Measurements from ENCODE around the gene DRP2.

DNA sequence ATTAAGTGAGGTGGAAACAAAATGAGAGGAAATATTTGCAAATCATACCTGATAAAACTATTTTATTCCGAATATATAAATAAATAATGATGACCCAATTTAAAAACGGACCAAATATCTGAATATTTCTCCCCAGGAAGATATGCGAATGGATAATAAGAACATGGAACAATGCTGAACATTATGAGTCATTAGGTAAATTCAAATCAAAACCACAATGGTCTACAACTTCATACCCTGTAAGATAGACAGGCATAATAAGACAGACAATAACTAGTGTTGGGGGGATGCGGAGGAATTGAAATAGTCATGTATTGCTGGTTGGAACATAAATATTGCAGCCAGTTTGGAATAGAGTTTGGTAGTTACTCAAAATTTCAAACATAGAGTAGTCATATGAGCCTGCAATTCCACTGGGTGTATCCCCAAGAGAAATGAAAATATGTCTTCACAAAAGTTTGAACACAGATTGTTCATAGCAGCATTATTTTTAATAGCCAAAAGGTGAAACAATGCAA, 47.6 kb upstream of the DRP2 start:
- TF ChIP-seq POLR2A (IDR thresholded peaks at IDR 0.05; ENCODE audit: borderline replicate concordance, extremely low read depth, insufficient read depth, insufficient read length) (no peak), EZH2phosphoT487 (IDR thresholded peaks at IDR 0.05; ENCODE audit: borderline replicate concordance) (no peak), EZH2 (IDR thresholded peaks at IDR 0.05) (no peak), CEBPB (IDR thresholded peaks at IDR 0.05; ENCODE audit: low read depth) (no peak), CTCF (IDR thresholded peaks at IDR 0.05 in 2 of 3, conservative IDR thresholded peaks at IDR 0.05 in 1 of 3; ENCODE audit: borderline replicate concordance in 1 of 3, insufficient read depth in 1 of 3, low read depth in 2 of 3, low read length in 2 of 3) (no peak), JUND (IDR thresholded peaks at IDR 0.05) (no peak), ZNF274 (IDR thresholded peaks at IDR 0.05; ENCODE audit: low read depth, low read length) (no peak), CBX3 (IDR thresholded peaks at IDR 0.05; ENCODE audit: low read depth) (no peak), ATF3 (IDR thresholded peaks at IDR 0.05) (no peak), FOSL1 (IDR thresholded peaks at IDR 0.05; ENCODE audit: low read depth) (no peak), YY1 (IDR thresholded peaks at IDR 0.05; ENCODE audit: extremely low read depth, insufficient replicate concordance, low read depth, low read length) (no peak), RAD21 (IDR thresholded peaks at IDR 0.05; ENCODE audit: low read depth) (no peak)
- TF ChIP-seq, protein P1, sequence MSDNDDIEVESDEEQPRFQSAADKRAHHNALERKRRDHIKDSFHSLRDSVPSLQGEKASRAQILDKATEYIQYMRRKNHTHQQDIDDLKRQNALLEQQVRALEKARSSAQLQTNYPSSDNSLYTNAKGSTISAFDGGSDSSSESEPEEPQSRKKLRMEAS (IDR thresholded peaks at IDR 0.05): no peak
